ENCODE results near the gene NEK2.

DNA sequence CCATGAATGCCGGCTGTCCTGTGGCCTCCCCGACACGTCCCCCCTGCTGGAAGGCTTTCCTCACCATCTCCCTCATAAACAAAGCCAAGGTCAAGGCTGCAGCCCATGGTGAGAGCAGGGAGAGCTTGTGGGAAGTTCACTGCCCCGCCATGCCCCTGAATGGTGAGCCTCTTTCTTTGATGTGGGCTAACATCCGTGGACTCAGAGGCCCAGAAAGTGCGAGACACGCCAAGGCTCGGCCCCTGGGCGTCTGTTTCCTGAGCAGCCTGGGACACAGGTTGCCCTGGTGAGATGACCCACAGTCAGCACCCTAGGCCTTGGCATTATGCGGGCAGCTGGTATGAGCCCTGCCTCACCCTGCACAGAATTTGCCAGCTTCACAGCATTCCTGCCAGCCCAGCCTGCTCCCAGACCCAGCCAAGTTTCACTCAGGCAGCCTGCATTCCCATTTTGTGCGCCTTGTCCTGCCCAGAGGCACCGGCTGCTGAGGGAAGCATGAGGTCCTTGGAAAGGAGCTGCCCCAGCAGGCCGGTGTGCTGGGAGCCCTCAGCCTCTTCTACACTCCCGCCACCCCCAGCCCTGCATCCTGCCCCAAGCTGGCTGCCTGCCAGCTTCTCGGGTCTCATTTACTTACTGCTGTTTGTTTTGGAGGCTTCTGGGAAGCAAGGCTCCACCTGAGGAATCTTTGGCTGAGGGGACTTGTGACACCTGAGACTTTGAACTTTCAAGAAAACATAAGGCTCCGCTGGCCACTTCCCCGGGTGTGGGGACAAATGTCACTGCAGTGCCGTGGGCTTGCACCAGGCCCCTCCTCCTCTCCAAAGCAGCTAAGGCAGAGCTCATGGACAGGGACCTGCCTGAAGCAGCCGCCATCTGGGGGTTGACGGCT, 31.9 kb downstream of the NEK2 start:
- TF ChIP-seq CTCF (IDR thresholded peaks at IDR 0.05), result no peak
- no peak for TF ChIP-seq POLR2A (IDR thresholded peaks at IDR 0.05)
